Measurements from ENCODE around the gene ABCA13.
"Not testable (repeated sequence)": the region's sequence is repeated elsewhere in the genome, so short reads cannot be mapped to it uniquely, and the experiment has no call there.

The ABCA13 gene, protein sequence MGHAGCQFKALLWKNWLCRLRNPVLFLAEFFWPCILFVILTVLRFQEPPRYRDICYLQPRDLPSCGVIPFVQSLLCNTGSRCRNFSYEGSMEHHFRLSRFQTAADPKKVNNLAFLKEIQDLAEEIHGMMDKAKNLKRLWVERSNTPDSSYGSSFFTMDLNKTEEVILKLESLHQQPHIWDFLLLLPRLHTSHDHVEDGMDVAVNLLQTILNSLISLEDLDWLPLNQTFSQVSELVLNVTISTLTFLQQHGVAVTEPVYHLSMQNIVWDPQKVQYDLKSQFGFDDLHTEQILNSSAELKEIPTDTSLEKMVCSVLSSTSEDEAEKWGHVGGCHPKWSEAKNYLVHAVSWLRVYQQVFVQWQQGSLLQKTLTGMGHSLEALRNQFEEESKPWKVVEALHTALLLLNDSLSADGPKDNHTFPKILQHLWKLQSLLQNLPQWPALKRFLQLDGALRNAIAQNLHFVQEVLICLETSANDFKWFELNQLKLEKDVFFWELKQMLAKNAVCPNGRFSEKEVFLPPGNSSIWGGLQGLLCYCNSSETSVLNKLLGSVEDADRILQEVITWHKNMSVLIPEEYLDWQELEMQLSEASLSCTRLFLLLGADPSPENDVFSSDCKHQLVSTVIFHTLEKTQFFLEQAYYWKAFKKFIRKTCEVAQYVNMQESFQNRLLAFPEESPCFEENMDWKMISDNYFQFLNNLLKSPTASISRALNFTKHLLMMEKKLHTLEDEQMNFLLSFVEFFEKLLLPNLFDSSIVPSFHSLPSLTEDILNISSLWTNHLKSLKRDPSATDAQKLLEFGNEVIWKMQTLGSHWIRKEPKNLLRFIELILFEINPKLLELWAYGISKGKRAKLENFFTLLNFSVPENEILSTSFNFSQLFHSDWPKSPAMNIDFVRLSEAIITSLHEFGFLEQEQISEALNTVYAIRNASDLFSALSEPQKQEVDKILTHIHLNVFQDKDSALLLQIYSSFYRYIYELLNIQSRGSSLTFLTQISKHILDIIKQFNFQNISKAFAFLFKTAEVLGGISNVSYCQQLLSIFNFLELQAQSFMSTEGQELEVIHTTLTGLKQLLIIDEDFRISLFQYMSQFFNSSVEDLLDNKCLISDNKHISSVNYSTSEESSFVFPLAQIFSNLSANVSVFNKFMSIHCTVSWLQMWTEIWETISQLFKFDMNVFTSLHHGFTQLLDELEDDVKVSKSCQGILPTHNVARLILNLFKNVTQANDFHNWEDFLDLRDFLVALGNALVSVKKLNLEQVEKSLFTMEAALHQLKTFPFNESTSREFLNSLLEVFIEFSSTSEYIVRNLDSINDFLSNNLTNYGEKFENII (N-terminal part only)

DNA sequence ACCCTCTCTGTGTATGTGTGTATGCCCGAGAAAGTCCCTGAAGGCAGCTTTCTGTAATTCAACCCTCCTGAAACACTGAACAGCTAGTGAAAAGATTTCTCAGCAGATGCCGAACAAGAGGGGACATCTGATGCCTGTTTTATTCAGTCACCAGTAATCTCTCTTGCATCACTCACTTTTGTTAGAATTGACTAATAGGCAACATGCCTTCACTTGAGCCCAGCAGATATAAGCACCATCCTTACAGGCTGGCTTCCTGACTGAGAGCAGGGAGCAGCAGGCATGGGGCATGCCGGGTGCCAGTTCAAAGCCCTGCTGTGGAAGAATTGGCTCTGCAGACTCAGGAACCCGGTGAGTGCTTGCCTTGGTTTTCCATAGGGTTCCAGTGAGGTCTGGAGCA is at the start of gene ABCA13:
Gene ABCA13, plus strand, starts transcription at position 257 of the 400 bp plus-strand sequence. Its CDS starts 26 bp downstream, at position 283.
- no peak for DNase-seq

DNA sequence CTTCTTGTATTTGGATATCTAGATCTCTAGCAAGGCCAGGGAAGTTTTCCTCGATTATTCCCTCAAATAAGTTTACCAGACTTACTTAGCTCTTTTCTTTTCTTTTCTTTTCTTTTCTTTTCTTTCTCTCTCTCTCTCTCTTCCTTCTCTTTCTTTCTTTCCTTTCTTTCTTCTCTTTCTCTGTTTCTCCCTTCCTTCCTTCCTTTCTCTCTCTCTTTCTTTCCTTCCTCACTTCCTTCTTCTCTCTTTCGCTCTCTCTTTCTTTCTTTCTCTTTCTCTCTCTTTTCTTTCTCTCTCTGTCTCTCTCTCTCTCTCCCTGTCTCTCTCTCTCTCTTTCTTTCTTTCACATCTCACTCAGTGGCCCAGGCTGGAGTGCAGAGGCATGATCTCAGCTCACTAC is 45.2 kb upstream of the ABCA13 start:
- DNase-seq, result no peak

DNA sequence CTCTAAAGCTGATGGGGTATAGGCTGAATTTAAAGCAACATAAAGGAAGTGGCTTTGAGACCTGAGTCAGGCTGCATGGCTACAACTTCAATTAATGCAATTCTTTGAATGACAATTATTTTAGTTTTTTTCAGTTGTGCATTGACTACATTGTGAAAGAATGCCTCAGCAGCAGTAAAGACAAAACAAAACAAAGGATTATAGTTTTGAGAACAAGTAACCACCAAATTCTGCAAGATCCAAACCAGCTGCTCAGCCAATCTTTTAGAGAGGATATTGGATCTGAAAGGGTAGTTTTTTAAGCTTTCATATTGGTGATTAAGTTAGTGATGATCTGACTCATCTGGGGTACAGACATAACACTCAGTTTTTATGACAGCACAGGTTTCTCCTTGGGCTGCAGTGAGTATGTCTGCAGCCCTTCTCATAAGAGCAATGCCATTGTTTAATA is 40.6 kb upstream of the ABCA13 start:
- DNase-seq, result no peak

DNA sequence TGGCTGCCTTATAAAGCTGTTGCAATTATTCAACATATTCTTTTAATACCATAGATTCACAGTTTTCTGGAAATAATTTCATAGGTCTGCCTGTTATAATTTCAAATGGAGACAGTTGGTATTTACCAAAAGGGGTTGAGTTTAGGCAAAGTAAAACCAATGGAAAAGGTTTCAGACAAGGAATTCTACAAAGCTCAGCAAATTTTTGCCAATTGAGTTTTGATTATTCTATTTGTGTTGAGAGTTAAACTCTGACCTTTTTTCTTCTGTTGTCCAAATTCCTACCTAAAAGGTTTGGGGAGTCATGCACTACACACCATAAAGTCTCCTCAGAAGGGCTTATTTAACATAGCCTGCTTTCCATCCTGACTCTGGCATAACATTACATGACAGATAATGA is 38.5 kb upstream of the ABCA13 start:
- DNase-seq, result no peak

DNA sequence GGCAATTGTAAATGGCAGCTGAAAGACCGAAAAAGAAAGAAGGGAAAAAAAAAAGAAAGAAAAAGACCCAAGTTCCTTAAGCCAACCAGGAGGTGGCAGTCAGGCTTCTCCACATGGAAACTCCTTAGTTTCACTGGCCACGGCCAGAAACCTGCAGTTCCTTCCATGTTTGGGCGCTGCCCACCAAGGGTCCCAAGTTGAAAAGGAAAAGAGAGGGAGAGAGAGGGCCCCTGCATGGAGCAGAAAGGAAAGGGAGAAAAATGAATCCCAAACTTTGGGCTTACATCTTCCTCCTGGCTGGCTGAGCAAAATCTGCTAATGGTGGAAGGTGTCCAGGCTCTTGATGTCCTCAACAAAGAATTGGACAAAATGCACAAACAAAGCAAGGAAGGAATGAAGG is 31.8 kb upstream of the ABCA13 start:
- no peak for DNase-seq

DNA sequence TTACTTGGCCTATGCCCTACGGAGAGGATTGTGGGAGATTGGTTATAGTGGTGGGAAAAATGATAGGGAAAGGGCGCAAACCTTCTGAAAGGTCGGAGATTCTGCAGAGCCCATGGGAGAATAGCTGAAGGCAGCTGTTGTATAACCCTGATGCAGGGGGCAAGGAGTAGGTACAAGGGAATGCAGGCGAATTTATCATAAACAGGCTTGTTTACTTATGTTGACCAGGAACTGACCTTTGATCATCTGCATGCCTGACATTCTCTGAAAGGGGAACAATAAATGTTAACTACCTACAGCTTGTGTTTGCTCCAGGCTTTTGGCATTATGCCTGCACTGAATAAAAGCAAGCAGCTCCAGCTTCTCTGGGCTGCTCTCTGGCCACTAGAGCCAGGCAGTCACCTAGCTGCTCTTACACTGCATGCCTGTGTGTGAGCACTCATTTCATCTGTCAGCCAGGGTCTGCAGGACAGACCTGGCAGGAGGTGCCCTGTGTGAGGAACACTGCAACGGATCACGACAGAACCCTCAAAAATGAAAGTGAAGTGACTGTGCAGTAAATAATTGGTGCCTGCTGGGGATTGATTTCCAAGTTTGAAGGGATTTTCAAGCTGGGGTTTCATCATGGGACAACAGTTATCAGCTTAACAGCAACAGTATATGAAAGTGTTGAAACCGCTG is 31.1 kb upstream of the ABCA13 start:
- DNase-seq, result no peak

DNA sequence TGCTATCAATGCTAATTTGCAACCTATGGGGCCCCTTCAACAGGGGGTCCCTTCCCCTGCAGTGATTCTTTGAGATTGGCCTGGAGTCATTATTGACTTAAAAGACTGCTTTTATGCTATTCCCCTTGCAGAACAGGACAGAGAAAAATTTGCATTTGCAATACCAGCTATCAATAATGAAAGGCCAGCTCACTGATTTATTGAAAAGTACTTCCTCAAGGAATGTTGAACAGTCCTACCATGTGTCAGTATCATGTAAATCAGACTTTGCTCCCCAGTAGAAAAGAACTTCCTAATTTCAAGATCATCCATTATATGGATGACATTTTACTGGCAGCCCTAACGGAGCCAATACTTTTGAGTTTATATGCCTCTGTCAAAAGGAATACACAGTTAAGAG is 29.7 kb upstream of the ABCA13 start:
- DNase-seq, result no peak

DNA sequence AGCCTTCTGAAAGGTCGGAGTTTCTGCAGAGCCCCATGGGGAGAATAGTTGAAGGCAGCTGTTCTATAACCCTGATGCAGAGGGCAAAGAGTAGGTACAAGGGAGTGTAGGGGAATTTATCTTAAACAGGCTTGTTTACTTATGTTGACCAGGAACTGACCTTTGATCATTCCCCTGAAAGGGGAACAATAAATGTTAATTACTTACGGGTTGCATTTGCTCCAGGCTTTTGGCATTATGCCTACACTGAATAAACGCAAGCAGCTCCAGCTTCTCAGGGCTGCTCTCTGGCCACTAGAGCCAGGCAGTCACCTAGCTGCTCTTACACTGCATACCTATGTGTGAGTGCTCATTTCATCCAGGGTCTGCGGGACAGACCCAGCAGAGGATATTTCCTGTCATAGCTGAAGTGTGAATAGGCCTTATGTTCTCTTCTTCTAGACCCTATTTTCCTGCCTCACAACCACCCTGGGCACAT is 26.9 kb upstream of the ABCA13 start:
- no peak for DNase-seq

DNA sequence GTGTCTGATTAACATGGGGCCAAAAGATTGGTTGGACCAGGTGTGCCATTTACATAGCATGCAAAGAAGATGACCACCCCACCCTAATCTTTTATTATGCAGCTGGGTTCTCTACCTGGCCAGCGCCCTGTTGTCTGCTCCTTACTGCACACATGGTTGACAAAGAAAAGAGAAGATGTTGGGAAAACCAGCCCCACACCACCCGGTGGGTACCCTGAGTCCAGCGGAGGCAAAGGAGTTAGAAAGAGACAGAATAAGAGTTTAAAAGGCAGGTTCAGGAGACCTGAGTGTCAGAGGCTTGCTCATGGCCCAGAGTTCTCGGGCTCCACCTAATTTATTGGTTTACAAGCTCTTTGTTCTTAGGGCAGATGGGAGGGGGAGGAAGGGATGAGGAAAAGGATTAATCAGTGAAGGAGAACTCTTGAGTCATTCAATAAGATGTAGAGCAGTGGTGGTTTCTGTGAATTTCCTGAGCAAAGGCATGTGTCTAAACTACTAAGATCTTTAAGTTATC is 24.1 kb upstream of the ABCA13 start:
- no peak for DNase-seq

DNA sequence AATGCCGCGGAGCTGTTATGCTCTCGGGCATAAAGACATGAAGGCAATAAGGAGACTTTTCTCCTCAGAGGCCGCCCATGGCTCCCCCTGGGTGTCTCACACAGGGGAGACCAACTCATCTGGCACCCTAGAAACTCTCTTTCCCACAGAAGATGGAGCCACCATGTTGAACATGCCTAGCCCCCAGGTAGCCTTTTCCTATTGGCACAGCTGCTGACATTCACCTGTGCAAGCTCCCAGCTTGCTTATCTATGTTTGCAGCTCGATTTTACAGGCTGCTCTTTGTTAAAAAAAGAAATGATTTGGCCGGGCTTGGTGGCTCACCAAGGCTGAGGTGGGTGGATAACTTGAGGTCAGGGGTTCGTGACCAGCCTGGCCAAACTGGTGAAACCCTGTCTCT is 23.6 kb upstream of the ABCA13 start:
- not testable (repeated sequence) for DNase-seq

DNA sequence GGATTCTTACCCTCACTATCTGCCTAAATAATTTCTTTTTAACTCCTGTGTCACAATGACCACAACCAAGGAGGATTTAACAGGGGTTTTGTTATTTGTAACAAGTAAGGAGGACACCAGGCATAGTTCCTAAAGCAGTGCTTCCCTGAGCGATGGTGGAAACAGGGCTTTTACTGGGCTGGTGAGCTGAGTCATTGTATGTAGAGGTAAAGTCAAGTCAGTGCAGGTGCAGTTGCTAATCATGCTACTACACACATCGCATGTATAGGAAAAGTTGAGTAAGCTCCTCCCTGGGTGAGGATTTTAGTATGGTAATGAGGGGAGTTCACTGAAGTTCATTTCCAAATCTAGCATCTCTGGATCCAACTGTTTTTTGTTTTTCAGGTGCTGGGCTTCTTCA is 22.9 kb upstream of the ABCA13 start:
- DNase-seq, result no peak

DNA sequence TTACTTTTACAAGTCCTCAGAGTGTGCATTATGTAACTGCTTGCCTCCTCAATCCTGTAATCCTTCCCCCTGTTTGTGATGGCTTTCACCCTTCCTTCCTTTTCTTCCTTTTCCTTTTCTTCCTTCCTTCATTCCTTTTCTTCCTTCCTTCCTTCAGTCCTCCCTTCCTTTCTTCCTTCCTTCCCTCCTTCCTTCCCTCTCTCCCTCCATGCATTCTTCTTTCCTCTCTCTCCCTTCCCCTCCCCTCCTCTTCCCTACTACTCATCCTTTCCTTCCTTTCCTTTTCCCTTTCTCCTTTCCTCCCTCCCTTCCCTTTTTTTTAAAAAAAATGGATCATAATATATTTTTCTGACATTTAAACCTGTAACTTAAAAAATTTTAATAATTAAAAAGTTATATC is 22.2 kb upstream of the ABCA13 start:
- no peak for DNase-seq

DNA sequence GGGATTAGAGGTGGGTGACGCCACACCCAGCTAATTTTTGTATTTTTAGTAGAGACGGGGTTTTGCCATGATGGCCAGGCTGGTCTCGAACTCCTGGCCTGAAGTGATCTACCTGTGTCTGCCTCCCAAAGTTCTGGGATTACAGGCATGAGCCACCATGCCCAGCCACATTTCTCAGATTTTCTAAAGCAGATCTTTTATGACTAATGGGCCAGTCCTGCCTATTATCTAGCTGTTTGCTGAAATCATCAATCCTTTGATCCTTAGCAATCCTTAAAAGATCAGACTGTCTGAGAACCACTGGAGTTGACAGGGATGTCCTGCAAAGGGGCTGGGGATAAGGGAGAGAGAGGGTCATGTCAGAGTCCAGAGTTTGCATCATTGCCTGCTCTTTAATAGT is 21.2 kb upstream of the ABCA13 start:
- no peak for DNase-seq

DNA sequence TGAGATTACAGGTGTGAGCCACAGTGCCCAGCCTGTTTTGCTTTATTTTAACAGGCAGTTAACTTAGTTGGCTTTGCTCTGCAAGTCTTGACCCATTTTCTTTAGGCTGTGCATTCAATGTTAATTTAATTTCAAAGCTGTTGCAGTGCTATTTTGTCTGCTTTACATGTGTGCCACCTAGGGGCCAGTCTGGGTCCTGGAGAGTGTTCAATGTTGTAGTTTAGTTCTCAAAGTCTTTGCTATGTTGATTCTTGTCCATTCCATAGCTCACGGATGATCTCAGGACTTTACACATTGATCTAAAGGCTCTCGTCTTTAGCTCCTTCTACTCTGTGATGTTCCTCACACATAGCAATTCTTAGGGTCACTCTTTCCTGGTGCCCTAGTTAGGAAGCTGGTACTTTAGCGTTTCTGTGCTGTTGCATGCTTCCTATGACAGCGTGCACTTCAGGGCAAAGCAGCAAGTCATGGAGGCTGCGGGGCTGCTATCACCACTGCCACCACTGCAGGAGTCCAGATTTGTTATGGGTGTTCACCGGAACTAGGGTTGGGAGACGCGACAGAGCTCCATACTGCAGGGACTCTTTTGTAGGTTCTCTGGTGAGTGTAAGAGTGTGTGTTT is 16.4 kb upstream of the ABCA13 start:
- peak; percentile 38 for DNase-seq

DNA sequence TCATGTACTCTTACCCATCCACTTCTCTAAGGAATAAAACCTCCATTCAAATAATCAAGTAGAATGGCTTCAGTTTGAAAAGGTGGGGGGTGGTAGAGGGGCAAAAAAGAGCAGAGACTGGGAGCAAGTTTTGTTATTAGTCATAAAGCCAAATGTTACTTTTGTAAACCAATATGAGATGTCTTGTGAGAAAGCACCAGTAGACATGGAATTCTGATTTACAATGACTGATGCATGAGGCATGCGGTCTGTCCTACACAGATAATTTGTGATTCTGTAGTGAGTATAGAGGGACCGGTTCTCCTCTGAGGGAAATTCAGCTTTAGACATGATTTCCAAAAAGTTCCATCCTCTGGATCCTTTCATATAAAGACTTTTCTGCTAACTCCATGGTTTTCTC is 12.9 kb upstream of the ABCA13 start:
- no peak for DNase-seq

DNA sequence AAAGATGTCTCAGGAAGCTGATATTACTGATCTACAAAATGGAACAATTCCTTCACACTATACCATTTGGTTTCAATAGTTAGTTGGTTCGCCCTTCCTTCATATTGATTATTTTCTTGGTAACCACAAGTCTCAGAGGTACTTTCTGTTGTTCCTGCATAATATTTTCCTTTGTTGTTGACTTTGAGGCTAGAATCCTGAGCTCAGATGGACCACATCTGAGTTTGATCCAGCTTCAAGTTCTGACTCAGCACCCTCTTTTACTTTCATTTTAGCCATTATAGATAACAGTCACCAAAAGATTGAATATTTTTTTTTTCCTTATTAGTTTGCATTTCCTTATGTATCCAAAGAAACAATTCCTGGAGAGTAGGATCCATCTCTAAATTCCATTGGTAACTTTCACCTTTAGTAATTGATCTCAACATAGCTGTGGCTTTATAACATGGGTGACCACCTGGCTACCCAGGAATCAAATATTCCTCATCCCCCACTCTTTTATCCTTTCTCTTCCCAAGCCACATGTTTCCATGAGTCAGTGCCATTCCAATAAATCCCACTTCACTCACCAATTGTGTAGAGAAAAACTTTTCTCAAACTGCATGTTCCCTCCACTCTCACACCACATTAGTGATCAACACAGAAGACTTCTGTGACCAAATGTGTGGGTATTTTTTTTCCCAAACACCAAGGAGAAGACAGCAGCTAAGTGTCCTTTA is 9.7 kb upstream of the ABCA13 start:
- DNase-seq, result no peak

DNA sequence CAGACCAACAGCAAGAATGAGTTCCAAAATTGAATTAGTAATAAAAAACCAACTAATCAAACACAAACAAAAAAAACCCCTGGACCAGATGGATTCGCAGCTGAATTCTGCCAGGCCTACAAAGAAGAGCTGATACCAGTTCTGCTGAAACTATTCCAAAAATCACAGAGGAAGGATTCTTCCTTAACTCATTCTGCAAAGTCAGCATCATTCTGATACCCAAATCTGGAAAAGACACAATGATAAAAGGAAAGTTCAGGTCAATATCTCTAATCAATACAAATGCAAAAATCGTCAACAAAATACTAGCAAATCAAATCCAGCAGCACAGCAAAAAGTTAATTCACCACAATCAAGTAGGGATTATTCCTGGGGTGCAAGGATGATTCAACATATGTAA is 6.1 kb upstream of the ABCA13 start:
- DNase-seq, result no peak

DNA sequence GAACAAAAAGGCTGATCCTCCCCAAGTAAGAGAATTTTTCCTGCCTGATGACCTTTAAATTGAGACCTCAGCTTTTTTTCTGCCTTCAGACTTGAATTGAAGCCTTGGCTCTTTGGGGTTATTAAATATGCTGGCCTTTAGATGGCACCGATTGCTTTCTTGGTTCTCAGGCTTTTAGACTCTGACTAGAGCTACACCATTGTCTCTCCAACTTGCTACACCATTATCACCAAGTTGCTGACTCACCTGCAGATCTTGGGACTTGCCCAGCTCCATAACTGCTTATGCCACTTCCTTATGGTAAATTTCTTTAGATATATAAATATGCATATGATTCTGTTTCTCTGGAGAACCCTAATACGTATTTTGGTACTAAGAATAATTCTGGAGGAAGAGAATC is 3.1 kb upstream of the ABCA13 start:
- DNase-seq, result no peak

DNA sequence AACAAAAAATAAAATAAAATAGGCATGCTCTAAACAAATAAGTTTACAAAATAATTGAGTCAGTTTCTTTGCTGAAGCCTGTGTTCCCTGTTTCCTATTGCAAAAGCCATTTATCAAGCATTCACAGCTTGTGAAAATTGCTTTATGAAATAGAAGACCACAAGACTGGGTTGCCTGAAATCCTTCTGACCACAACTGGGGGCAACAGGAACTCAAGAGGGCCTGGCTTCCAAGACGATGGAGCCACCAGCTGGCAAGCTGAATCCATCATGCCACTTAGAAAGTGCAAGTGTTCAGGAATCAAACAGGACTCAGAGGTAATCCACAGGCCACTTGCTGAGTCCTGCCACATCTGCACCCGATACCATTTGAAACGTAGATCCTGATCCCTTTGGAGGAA is 752 bp upstream of the ABCA13 start:
- DNase-seq, result no peak

DNA sequence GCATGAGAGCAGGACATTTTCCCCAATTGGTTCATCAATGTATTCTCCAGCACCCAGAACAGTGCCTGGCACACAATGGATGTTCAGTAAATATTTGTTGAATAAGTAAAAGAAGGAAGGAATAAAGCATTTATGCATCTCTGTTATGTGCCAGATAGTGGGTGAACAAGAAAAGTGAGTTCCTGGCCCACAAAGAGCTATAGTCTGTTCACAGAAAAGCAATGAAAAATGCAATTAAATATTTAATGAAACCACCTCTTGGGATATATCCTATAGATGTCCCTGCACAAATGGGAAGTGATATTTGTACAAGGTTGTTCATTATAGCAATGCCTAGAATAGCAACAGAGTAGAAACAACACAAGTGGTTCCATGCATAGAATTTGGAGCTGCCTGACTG is 2.1 kb downstream of the ABCA13 start:
- no peak for DNase-seq
